GM21723 (cell line): Measurements from ENCODE around the gene IRF2.

Experiments
- ATAC-seq: cut with Tn5 transposase; IDR thresholded peaks from one replicate; pipeline ENCODE4 v1.9.1; 2021; ENCODE audit warnings: mild to moderate bottlenecking, moderate library complexity; ENCODE audit not compliant: unreplicated experiment

IRF2 gene

DNA sequence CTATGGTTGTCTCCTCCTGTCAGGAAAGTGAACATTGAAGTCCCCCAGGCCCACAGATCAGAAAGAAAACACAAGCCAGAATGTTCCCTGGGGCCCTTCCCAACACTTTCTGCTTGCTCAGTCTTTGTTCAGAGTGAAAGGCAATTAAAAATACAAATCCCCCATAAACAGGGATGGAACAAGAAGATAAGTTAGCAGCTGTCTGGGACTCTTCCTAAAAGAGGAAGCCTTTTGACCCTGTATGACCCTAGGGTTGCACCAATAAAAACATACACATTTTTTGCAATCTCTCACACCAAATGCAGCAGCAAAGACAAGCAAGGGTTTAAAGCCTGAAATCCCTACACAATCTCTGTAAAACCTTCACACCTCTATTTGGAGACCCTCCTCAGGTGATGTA is 22.6 kb downstream of the IRF2 start:
- ATAC-seq, result no peak

DNA sequence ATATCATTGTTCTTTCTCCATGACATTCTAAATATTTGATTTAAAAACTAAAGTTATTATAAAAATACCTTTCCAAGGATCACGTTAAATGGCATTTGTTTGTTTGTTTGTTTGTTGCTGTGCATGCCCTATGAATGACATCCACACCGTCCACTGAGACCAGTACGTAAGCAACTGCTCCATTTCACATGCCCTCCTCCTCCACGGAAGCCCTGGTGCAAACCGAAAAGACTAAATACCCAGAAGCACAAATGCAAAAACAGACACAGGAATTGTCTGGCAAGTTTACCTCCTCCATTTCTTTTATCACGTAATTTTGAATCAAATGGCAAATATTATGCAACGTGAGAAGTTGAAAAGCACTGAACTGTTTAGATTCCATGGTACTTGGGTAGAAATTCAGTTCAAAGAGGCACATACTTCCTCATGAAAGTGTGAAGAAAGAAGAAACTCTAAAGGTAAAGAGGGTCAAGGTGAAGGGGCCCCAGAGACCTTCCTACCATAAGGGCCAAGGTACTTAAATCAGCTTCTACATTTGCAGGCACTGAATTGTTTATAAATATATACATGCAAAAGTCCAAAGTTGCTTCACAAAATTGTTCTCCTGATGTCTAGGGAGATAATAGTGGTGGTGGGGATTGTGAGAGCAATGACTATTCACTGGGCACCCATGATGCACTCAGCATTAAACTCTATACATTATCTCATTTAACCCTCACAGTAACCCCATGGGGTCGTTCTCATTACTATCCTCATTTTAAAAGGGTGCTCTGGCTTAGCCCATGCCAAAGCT is 23.4 kb downstream of the IRF2 start:
- no peak for ATAC-seq

DNA sequence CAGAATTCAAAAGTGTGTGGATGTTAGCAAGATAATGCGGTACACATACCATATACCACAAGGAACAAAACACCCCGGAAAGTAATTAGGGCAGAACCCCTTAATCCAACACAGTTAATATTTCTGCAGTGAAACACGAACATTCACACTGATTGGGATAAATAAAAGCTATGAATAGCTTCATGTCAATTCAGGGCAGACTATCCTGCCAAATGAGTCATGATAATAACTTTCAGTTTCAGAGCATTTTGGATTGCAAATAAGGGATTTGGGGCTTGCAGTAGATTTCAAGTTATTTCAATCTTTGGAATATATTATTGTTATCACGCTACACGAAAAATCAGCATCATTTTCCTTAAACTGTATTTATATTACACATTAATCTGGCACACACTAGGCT is 24.3 kb downstream of the IRF2 start:
- ATAC-seq, result no peak

DNA sequence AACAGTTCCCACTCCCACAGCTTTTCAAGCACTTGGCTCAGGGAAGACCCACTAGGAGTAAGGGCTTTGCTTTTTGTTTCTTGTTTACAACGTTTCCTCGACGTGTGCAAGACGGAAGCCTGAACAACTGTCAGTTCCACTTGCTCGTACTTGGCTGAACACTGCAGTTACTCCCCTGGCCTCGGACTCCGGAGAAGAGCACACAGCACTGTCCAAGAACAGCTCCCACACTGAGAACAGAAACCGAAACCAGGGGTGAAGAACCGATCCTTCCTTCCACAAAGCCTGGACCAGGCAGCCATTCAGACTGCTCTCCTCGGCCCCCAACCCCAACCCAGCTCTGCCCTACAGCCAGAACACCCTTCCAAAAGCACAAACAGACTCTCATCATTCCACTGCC is 25.5 kb downstream of the IRF2 start:
- peak; percentile 45 for ATAC-seq

DNA sequence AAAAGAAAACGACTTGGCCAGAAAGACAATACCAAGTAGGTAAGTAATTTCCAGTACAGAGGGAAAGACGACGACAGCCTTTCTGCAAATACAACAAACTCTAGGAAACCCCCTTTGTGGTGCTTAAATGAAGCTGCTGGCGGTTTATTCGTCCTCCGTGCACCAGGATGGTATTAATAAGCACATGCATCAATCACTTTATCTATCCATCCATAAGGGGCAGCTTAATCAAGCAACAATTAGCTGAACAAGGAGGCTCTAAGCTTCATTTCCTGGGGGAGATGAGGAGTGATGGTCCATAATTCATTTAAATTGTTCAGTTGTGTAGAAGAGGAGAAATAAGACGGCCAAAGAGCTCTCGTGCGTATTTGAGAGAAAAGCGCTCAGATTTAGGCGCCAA is 26.2 kb downstream of the IRF2 start:
- ATAC-seq, result no peak

DNA sequence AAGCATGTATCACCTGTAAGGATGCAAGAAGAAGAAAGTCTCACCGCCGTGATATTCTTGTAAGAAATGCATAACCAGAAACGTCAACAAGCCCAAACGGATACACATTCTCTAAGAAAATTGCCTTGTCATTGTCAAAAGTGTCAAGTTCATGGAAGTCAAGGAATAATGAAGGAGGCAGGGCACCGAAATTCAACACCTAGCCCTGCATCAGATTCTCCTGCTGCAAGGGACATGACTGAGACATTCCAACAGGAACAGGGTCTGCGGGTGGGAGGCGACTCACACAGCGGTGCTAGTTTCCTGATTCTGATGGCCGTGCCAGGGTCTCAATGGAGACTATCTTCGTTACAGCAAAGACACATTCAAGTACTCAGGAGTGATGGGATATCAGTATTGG is 26.7 kb downstream of the IRF2 start:
- no peak for ATAC-seq

DNA sequence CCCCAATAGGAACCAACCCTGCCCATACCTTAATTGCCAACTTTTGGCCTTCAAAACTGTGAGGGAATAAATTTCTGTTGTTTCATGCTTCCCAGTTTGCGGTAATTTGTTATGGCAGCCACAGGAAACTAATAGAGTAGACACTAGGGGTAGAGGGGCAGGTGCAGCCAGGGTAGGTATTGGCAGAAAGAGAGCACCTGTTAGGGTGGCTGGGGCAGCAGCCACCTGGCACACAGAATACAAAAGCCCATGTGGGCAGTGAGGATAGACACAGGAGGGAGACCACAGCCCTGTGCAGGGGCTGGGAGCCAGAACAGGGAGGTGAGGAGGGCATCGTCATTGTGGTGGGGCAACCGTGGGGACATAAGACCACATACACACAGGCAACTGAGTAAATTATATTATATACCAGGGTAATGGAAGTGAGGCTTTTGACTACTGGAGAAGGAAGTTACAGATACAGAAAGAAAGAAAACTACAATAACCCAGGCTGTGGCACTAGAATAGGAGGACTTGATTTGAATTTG is 28.2 kb downstream of the IRF2 start:
- ATAC-seq, result no peak

DNA sequence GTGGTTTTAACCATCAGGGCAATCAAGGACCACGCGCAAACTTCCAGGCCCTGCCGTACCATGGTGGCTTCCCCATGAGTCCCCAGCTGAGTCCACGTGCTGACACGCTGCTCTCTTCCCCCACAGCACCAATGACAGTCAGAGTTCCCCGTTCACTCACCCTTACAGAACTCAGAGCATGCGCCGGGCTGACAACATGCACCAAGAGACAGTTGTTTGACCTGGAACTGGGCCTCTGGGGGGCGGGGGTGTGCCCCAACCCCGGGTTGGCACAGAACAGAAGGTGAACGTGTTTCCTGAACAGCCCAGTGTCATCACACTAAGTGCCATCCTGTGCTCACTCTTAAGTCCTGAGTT is 29.4 kb downstream of the IRF2 start:
- no peak for ATAC-seq

DNA sequence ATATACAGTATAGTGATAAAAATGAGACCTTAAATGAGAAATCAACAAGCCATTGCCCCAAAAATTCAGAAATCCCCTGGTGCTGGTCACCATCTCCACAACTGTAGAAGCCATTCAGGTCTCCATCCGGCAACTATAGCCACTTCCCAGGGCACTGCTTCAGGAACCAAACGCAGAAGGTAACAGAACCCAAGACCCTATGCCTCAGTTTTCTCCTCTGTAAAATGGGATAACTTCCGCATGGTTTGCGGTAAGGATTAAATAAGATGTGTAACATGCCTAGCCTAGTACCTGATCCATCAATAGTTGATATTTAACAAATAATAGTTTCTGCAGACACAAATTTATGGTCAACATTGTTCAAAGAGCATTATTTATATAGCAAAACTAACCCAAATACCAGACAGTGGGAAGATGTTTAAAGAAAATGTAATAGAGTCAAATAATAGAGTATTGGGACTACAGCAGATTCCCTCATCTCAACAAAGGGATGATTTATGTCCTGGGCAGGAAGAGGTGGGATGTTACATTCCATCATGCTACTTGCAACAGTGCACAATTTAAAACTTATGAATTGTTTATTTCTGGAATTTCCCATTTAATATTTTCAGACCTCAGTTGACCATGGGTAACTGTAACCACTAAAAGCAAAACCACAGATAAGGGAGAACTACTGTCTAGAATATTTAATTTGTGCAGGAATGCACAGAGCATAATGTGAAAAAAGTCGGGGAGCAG is 30.0 kb downstream of the IRF2 start:
- no peak for ATAC-seq

DNA sequence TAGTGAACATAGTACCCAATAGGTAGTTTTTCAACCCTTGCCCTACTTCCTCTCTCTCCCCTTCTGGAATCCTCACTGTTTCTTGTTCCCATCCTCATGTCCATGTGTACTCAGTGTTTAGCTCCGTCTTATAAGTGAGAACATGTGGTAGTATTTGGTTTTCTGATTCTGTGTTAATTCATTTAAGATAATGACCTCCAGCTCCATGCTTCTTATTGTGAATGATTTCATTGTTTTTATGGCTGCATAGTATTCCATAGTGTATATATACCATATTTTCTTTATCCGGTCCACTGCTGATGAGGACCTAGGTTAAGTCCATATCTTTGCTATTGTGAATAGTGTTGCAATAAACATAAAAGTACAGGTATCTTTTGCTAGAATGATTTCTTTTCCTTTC is 31.0 kb downstream of the IRF2 start:
- ATAC-seq, result no peak

DNA sequence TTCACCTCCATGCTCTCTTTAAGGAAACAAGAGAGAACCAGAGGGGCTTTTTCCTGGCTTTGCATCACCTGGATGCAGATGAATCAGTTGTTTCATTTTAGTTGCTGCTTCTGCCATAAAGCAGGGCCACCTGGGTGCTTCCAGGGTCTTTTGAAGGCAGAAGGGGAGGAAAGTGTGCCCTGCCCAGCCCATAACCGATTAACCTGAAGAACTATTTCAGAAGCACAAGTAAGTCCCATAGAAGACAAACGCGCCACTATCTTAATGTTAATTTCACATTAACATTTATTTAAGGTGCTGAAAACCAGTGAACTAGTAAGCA is 32.1 kb downstream of the IRF2 start:
- no peak for ATAC-seq

DNA sequence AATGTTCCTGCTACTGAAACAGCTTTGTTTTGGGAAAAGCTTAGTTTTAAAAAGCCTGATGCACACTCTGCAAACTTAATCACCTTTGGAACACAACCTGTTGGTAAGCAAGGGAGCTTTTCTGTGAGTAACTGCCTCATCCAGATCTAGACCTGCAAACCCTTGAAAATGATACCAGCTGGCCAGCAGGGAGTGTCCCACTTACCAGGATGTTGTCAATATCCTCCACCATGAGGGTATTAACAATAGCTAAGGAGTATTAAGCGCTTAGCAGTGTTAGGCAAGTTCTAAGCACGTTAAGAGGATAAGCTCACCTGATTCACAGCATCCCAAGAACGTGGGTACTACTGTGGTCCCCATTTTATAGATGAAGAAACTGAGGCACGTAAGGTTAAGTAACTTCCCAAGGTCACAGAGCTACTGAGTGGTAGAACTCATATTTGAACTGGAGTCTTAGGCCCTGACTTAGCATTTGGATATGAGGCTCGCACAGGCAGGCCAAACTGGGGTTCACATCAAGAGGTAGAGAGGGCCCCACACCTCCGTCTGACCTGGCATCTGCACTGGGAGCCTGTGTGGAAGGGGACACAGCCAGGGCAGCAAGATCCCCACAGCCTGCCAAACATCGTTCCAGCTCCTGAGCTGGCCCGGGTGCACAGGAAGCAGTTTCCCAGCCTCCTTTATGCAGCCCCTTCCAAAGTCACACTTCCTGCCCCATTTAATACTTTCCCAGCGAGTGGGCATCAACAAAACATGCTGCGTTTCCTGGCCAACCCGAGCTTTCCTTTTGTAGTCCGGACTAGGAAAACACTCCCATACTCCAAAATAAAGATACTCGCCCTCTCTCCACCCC is 32.7 kb downstream of the IRF2 start:
- ATAC-seq, result no peak

DNA sequence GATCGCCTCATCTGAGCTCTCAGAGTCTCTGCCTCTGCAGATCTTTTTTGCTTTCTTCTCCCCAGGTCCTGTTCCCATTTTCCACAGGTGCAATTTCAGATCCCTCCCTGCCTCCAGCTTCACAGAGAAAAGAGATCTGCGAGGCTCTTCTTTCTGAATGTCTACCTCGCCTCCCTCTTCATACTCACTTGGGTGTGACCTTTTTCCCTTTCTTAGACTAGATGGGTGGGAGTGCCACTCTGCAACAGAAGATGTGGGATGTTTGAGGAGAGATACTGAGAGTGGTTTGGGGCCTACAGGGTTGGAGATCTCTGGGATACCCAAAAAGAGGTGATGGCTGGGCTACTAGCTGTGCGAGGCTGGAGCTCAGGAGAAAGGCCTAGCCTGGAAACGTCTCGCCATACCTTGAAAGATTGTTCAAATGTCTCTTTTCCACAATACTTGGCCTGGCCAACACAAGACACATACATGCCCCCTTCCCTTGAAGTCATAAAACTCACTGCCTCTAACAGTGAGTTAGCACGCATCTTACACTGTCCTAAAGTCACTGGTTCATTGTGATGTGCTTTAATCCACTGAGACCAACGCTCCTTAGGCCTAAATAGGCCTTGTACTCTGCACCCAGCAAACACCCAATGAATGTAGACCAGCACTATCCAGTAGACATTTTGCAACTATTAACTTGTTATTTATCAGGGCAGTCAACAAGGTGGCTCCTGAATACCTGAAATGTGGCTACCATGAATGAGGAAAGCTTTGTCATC is 33.6 kb downstream of the IRF2 start:
- no peak for ATAC-seq

DNA sequence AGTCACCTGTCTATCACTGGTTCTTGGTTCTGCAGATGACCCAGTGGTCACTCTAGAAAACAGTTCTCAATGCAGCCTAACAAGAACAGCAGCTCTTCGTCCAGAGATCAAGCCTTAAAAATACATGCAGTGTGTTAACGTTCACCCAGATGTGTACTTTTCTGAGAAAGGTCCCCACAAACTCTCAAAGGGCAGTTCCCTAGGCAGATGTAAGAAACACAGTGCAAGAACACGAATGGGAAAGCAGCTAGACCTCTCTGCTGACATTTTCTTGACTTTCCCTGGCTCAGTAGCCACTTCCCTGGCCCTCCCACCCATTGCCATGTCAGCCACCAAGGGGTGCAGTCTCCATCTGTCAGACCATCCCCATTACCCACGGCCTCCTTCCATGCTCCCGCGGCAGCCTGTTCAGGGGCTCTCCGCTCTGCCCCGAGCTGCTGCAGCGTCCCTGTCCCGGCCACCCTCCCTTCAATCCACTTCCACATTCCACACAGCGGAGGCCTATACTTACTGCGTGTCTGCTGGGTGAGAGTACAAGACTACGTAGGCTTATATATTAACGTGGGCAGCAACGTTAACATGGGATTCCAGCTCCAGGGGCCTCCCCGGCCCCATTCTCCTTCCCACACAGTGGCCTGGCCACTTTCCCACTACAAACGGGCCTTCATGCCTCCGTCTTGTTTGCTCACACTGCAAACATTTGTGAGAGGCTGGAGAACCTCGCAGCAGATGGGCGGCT is 34.3 kb downstream of the IRF2 start:
- no peak for ATAC-seq

DNA sequence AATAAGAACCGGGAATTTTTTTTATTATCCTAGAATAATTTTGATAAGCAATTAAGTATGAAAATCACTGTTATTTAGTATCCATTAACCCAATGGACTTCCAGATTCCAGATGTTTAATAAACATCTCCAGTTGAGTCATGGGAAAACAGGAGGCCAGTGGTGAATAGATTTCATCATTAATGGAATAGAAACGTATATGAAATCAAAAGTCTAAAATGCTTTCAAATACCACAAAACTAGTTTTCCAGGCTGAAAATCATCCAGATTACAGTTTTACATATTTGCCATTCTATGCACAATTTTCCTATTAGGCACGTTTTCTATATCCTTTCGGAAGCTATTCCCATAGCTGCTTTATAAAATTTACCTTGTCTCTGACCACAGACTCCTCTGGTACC is 35.0 kb downstream of the IRF2 start:
- ATAC-seq, result no peak

DNA sequence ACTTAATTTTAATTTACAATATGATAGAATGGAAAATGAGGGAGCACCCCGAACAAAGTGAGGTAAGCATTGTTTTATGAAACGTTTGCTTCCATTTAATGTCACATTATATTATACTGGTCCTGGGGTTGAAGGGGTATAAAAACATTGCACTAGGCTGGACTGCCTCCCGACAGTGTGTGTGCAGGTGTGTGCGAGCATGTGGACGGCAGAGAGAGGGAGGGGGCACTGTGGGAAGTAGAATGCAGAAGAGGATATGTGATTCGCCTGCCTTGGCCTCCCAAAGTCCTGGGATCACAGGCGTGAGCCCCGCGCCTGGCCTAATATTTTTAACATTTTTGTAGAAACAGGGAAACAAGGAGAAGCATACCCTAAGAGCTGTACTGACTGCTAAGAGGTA is 36.0 kb downstream of the IRF2 start:
- no peak for ATAC-seq

DNA sequence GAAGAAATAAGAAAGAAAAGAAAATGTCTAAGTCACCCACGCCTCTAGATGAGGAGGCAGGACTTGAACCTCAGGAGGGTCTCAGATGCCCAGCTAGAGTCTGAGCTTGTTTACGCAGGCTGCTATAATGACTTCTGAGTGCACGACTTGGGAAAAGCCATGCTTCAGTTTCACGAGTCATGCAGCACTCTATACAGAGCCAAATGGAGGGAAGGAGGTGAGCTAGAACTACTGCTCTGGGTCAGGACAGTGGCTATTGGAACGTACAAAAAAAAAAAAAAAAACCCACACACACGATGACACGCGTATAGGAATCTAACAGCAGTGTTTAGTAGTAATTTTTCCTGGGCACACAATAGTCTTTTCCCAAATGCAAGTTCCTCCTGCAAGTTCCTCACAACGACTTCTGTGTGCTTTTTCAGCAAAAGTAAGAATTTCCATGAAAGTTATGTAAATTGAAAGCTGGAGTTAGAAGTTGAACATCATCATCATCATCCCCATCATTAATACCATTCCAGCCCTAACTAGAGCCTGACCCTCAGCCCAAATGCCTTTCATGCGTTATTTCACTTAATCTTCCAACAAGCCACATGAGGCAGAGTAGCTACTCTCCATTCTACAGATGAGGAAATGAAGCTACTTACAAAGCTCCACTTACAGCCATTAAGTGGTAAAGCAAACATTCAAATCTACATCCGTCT is 36.6 kb downstream of the IRF2 start:
- ATAC-seq, result no peak

DNA sequence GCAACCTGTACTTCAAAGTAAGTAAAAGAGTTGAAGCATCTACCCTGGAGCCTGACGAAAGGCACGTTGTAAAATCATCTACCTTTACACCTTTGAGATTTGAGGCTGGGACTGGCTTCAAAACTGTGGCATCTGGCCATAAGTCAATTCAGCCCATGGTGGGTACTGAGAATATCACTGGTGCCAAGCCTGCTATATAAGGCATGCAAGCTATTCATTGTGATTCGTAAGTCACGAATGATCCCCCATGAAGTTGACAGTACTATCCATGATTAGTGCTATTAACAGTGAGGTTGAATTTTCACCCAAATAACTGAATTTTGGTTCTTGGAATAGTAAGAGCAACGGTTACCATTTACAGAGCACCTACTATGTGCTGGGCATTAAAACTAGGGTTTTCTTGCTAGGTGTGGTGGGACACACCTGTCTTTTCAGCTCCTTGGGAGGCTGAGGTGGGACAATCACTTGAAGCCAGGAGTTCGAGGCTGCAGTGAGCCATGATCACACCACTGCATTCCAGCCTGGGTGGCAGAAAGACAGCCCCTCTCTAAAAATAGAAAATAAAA is 39.8 kb downstream of the IRF2 start:
- no peak for ATAC-seq

DNA sequence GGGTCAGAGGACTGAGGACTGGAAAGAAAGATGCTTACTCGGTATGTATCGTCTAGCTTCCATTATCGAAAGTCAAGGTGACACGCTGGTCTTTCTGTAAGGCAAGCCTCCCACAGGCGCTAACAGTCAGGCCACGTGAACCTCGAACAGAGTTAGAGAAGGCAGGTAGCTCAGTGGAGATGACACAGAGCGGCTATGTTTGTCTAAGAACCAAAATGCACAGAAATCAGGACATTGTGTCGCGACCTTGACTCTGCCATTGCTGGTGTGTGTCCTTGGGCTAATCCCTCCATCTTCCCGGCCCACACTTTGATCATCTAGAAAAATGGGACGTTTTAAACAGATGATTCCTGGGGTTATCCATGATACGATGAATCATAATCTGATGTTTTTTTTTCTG is 40.3 kb downstream of the IRF2 start:
- no peak for ATAC-seq
